Keratinocyte (primary cell): ENCODE data around the gene CNGA2.

ENCODE experiments used
- EZH2 ChIP-seq: IDR thresholded peaks from one replicate; pipeline ENCODE4 v1.6.1; 2012; ENCODE audit warnings: inconsistent platforms, mild to moderate bottlenecking, low read length, moderate library complexity
- TF ChIP-seq, protein P1 (sequence below), 3 experiments: IDR thresholded peaks in 1 of 3; conservative IDR thresholded peaks in 1 of 3; optimal IDR thresholded peaks in 1 of 3; 2 replicates in 2 of 3; 3 replicates in 1 of 3; pipeline versions ENCODE3 to v1.5.1; 2011; ENCODE audit warnings: low read length in 3 of 3, mild to moderate bottlenecking in 3 of 3, moderate library complexity in 2 of 3, control low read depth in 1 of 3, inconsistent platforms in 1 of 3; ENCODE audit not compliant: insufficient read depth in 2 of 3; ENCODE audit errors: extremely low read depth in 1 of 3

DNA sequence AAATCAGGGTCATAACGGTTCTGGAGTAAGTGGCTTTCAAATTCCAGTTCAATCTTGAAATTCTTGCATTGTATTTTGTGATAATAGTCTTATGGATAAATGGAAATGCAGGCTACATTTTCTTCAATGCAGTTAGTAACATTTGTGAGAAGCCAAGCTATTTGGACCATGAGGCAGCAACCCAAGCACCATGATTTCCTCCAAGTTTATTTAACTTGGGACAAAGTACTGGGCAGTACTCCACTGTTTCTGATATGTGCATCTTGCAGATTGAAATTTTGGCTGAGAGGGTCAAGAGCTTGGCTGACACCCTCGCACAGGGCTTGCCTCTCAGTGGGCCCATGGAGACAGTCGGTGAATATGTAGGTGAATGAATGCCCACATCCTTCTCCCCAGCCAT is 39.9 kb downstream of the CNGA2 start:
- TF ChIP-seq, protein P1, sequence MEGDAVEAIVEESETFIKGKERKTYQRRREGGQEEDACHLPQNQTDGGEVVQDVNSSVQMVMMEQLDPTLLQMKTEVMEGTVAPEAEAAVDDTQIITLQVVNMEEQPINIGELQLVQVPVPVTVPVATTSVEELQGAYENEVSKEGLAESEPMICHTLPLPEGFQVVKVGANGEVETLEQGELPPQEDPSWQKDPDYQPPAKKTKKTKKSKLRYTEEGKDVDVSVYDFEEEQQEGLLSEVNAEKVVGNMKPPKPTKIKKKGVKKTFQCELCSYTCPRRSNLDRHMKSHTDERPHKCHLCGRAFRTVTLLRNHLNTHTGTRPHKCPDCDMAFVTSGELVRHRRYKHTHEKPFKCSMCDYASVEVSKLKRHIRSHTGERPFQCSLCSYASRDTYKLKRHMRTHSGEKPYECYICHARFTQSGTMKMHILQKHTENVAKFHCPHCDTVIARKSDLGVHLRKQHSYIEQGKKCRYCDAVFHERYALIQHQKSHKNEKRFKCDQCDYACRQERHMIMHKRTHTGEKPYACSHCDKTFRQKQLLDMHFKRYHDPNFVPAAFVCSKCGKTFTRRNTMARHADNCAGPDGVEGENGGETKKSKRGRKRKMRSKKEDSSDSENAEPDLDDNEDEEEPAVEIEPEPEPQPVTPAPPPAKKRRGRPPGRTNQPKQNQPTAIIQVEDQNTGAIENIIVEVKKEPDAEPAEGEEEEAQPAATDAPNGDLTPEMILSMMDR (optimal IDR thresholded peaks at IDR 0.05 in 1 of 3, IDR thresholded peaks at IDR 0.05 in 1 of 3, conservative IDR thresholded peaks at IDR 0.05 in 1 of 3; ENCODE audit: extremely low read depth in 1 of 3, insufficient read depth in 2 of 3, low read length in 3 of 3), result no peak
- TF ChIP-seq EZH2, result no peak
